HG03097 (cell line): ENCODE data around the gene HOXB7.

Source experiments
- ATAC-seq: cut with Tn5 transposase; IDR thresholded peaks from one replicate; pipeline ENCODE4 v1.9.1; 2021; ENCODE audit not compliant: unreplicated experiment, low FRiP score

The HOXB7 gene

GRCh38 chr17:48586355-48587258 lies 24.2 kb downstream of the HOXB7 start:
- no peak for ATAC-seq

DNA sequence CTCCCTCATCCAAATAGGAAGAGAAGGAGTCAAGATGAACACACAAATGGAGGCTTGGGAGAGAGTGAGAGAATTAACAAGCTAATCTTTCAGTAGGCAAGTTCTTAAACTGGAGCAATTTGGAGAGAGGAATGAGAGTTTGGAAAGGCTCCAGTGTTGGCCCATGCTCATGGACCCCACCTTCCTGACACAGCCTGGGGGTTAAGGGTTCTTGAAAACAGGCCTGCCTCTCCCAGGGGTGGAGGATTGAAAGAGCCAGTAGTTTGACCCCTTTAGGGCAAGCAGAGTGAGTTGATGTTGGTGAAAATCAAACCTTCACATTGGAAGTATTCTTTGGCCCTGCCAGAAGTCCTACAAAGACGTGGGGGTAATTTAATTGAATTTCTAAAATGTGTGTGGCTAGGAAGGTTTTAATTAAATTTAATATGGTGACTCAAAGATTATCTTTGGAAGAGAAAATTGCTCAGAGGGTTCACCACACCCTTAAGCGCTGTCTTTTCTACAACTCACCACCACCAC lies 26.5 kb downstream of the HOXB7 start:
- ATAC-seq = no peak

- ATAC-seq = no peak
These were observed 27.1 kb downstream of the HOXB7 start for GRCh38 chr17:48583708-48584222.

GRCh38 chr17:48582750-48583069 lies 28.1 kb downstream of the HOXB7 start:
- no peak for ATAC-seq

- no peak for ATAC-seq
These were observed 30.9 kb downstream of the HOXB7 start for GRCh38 chr17:48579760-48580554.

DNA sequence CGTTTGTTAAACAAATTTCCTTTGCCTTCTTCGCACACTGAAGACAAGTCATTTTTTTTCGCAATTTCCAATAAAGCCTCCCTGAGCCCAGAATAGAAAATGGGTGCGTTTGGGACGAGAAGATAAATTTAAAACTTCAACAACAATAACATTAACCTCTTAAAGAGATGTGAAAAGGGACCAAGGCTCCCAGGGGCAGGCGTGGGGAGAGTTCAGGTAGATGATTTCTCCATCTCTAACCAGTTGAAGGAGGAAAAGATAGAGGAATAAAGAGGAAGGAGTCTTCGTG lies 31.4 kb downstream of the HOXB7 start:
- ATAC-seq = no peak

DNA sequence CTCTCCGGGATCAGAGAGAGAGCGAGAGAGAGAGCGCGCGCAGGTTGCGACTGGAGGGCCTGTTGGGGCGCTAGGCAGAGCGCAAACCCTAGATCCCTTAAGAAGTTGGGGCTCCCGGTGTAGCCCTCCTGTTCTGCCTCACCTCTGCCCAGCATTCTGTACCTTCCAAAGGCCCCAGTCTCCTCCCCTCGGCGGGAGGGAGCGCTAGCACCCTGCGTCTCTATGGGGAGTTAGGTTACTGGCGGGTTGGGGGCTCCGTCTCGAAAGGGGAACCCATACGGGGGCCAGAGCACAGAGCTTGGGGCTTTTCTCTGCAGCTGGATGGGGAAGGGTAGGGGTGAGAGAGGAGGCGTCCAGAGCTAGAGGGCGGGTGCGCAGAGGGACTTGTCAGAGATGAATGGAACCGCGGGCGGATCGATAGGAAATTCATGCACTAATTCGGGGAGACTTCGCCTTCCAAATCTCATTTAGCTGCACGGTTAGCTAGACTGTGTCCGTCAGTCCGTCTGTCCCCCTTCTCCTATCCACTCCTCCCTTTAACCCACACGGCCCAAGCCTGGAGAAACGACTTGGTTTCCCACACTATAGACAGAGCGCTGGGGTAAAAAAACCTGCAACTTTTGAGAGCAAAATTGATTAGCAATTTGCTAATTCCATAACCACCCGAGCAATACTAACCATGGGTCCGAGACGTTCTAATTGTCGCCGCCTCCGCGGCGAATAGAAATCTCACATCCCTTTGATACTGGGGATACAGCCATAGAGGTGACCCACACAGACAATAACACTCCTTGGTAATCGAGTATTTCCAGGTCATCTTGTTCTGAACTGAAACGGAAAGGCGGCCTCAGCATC lies 32.0 kb downstream of the HOXB7 start:
- ATAC-seq = no peak

DNA sequence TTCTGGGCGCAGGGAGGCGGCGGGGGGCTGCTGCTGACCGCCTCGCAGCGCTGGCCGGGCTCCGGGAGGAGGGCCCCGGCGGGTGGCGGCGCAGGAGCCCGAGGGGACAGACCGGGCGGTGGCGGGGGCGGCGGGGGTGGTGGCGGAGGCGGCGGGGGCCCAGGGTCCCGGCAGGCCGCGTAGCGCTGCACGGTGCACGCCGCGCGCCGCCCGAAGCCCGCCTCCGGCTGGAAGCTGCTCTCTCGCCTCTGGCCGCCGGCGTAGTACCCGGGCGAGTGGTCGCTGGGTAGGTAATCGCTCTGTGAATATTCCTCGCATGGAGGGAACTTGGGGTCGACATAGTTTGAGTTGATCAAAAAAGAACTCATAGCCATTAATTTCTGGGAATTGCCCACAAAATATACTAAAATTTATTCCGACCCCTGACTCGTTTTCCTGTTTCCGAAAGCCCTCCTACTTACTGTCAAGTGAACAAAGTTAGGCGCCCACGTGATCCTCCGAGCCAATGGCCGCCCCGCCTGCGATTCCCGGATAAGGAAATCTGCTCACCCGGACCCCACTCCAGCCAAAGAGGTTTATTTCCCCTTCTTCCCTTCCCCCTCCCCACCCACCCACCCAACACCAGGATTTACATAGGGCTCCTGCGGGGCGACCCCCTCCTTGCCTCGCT lies 32.7 kb downstream of the HOXB7 start, which contains the start of gene HOXB4:
TSS of gene HOXB4 (minus strand) at position 405 of the 670 bp plus-strand sequence. CDS start at position 374, 31 bp downstream.
- ATAC-seq = no peak

GRCh38 chr17:48577330-48577945 lies 33.4 kb downstream of the HOXB7 start:
- ATAC-seq = no peak

DNA sequence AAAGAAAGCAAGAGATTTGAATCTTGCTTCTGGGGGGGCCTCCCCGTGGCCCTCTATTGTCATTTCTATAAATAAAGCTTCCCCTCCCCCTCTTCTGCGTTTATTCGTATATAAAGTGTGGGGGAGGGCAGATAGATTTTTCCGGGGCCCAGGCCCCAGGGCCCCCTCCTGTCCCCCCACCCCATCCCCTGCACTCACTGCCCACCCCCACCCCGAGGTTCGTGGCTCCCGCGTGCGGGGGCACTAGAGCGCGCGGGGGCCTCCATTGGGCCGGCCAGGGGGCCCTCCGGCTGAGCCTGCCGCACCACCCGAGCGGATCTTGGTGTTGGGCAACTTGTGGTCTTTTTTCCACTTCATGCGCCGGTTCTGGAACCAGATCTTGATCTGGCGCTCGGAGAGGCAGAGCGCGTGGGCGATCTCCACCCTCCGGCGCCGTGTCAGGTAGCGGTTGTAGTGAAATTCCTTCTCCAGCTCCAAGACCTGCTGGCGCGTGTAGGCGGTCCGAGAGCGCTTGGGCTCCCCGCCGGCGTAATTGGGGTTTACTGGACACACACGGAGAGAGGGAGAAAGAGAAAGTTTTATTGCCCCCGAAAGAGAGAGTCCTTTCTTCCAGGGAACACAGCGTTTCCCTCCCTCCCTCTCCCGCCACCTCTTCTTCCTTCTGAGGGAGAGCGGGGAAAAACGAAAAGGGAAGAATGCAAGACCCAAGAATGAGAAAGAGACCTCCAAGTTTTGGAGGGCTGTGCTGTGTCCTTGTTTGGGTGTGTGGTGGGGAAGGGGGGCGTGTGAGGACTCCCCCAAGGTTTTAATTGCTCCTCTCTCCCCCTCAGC lies 34.1 kb downstream of the HOXB7 start:
- ATAC-seq = no peak

DNA sequence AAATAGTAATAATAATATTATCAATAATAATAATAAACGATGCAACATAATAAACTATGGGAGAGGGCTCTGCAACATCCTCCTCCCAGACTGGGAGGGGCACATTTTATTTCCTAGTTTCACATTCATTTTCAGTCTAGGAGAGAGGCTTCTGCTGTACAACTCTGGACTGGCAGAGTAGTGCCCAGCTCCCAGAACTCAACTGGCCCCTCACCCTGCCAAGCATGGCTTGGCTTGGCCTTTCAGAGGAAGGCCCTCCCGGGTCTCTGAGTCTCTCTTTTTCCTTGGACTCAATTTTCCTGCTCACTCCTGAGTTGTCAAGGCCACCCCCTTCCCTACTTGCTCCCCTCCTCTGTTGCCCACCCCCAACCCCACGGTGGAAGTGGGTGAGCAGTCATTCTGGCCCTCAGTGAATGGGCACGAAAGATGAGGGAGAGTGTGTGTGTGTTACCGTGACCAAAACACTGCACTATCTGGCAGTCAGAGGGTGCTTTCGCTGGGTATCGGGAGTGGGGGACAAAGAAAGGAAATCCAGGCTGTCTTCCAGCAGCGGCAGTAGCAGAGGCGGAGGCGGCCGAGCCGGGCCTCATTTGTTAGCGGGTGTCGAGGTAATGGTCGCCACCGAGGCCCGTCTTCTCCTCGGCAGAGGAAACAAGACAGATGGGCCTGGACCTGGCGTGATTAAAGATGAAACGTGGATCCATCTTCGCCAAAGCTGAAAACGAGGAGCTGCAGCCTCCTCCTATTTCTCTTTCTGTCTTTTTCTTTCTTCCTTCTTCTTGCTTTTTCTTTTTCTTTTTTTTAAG lies 34.9 kb downstream of the HOXB7 start:
- no peak for ATAC-seq

DNA sequence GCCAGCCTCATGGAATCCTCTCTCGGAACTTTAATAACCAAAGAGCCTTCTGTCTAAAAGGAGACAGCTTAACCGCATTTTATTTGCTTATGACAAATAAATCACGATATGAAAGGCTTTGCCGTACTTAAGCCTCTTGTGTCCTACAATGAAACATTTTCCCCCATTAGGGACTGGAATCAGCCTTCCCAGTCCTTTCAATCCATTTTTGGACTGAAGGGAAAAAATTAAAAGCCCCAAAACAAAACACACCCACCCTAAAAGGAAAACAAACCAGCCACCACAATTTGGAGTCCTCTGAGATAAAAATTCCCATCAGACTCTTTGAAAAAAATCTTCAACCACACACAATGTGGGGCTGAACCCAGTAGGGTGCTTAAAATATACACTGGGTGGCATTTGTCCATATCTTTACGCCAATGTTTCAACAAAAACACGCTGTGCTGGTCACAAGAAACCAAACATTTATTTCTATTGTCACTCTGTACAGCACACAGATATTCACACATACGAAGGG lies 35.7 kb downstream of the HOXB7 start:
- no peak for ATAC-seq

DNA sequence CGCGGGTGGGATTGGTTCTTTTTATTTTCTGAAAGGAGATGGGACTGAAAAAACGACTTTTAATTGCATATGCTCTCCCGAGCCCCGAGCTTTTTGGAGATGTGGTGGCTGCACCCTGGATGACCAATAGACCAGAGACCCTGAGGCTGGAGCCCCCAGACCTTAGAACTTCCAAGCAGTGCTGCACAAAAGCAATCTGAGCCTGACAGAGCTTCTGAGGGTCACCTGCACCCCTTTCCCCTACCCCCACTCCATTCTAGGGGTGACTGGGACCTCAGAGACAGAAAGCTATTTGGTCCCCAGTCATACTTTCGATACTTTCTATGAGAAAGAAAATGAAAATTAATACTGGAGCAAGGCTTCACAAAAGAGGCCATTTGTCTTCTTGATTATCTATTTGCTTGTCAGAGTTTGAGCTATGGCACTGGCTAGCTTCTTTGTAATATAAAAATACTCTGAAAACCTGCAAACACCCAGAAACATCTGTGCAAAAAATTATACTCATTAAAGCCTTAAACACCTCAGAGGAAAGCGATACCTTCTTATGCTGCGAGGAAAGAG lies 36.2 kb downstream of the HOXB7 start:
- ATAC-seq = no peak

DNA sequence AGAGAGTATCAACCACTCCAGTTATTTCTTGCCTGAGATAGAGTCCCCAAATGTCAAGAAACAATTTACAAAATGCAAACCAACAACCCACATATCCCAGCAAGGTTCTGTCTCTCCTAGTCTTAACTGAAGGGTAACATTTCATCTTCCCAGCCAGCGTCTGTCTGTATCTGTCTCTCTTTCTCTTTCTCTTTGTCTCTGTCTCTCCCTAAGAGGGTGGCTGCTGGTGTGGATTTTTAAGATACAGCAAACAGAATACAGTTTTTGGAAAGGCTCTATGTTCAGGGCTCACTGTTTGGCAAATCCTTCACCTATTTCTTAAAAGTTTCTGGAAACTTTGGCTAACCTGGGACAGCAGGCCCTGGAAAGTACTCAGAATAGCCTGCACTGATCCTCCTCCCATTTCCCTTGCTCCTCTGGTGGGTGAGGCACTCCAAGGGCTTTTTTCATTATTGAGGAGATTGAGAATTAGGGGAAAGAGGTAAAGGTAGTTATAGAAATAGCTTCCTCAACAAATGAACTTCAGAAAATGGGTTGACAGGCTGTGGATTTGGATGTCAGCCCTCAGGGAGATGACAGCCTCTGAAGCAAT lies 38.9 kb downstream of the HOXB7 start:
- ATAC-seq = no peak

- no peak for ATAC-seq
These were observed 39.6 kb downstream of the HOXB7 start for GRCh38 chr17:48571024-48571818.

DNA sequence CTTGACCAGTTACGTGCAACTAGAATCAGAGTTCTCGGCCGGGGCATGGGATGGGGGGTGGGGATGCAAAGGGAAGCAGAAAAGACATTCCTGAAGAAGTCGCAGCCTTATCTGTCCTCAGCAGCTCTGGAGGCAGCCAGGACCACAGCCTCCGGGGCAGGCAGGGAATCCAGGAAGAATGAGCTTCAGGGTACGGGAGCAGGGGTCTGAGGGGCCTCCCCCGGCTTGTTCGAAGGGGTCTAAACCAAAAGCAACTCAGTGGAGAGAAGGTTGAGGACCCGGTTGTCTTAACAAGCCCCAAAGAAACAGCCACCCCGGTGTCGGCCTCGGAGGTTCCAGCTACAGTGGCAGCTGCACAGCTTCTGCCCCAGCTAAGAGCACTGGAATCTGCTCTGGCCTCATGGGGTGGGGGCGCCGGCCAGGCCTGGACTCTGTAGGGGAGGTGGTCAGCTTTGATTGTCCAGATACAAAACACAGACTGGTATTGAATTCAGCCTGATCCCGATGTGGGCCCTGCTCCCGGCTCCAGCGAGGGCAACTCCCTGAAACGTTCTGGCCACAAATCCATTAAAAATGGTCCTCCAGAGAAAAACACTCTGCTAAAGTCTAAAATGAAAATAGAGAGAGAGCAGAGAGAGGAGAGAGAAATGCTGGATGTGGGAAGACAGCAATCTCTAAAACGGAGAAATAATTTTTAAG lies 40.3 kb downstream of the HOXB7 start:
- no peak for ATAC-seq
